Testis (tissue), 3 donors: ENCODE results near the gene BCL2L11. TPM values are rescaled to one million over a fixed set of nuclear protein-coding genes. Genes with fewer than 3 reads are reported as not detected.

Source experiments
- DNase-seq: peaks from one replicate; pipeline ENCODE4 v3.0.0-alpha.2; 2019
- H3K27ac ChIP-seq, 2 donors: fragments of 200-600 bp; sonication (generic); one replicate each; pipeline ENCODE4 v1.5.1; 2019
- H3K27me3 ChIP-seq: fragments of 200-600 bp; sonication (generic); one replicate; pipeline ENCODE4 v1.5.1; 2019
- H3K36me3 ChIP-seq: fragments of 200-600 bp; sonication (generic); one replicate; pipeline ENCODE4 v1.5.1; 2017; ENCODE audit warnings: low read depth; ENCODE audit errors: missing control alignments
- H3K4me1 ChIP-seq: fragments of 200-600 bp; sonication (generic); one replicate; pipeline ENCODE4 v1.5.1; 2019
- H3K4me3 ChIP-seq, 2 donors: fragments of 200-600 bp; sonication (generic); one replicate each; pipeline ENCODE4 v1.5.1; 2017 to 2019
- H3K9me3 ChIP-seq: fragments of 200-600 bp; sonication (generic); one replicate; pipeline ENCODE4 v1.5.1; 2017
- POLR2A ChIP-seq: fragments of 450-650 bp; IDR thresholded peaks from one replicate; pipeline ENCODE4 v1.6.1; 2017; ENCODE audit warnings: antibody characterized with exemption, mild to moderate bottlenecking, moderate library complexity
- WGBS, 2 donors: methylation state at CpG; one replicate each; pipeline ENCODE4 v1.1.5; 2018; 5-methylcytosine and 5-hydroxymethylcytosine counted together
- intact Hi-C: fragments of 100-400 bp; cut with DNase I; formaldehyde crosslinking; loops from one replicate; pipeline ENCODE4 v1.15.1; 2023; ENCODE audit warnings: low total_unique reads
- polyA plus RNA-seq: library from polyadenylated mRNA; stranded (reverse); fragments of 350-450 nt; fragmentation: Illumina TruSeq; extraction: RNeasy Lipid Tissue Mini Kit (QIAGEN cat#74804); gene quantifications from one replicate; pipeline ENCODE4 v1.2.3, GENCODE V29; 2014; ENCODE audit warnings: low read depth, low replicate concordance; ENCODE audit not compliant: insufficient read depth
- total RNA-seq, 2 donors: library from RNA; depleted of rRNA; stranded (reverse); fragments of >200 nt; gene quantifications; one replicate each; pipeline ENCODE4 v1.2.3, GENCODE V29; 2016
- TF ChIP-seq, protein P1 (sequence below), 3 experiments: fragments of 450-650 bp in 2 of 3; fragments of 200-600 bp in 1 of 3; sonication (generic) in 1 of 3; IDR thresholded peaks; one replicate each; pipeline ENCODE4 v1.5.1; 2016 to 2019; ENCODE audit warnings: antibody characterized with exemption in 3 of 3, mild to moderate bottlenecking in 2 of 3, moderate library complexity in 1 of 3

Gene BCL2L11
- total and polyA plus RNA-seq, 3 donors from 2014 or later, result 26.4 to 41.7 (median 29.3) TPM

DNA sequence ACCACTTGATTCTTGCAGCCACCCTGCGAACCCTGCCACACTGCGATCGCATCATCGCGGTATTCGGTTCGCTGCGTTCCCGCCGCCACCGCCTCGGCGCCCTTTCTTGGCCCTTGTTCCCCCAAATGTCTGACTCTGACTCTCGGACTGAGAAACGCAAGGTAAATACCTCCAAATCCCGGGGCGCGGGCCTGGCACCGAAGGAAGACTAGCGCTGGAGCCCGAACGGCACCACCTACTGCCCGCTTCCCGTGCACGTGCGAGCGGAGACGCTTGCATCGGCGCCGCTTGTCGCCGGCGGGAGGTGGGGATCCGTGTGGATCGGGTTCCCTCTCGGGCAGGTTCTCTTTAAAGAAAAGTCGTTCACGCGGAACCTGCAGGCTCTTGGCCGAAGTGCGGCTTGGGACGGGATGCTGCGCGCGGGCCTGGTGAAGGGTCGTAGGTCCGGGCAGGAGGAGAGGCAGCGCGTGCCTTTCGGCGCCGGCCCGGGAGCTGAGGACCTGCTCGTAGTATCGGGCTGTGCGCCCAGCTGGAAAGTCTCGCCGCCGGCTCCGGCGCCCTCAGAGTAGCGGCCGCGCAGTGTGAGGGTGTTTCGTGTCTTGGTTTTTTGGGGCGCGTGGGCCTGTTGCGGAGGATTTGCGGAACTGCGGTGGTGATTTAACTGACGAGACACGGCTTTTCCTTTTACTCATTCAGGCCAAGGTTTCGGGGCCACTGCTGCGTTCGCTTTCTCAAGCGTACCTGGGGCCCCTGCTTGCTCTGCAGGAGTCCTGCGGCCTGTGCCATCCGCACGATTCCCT is 514 bp downstream of the BCL2L11 start:
- Histone ChIP-seq H3K27me3 (no peaks in the 10 kb centered on the region), H3K27ac (peak overlapping the region; percentile 53 to 80), H3K36me3 (no peaks in the 10 kb centered on the region), H3K9me3 (no peaks in the 10 kb centered on the region), H3K4me1 (peaks cover 6% of the 10 kb centered on the region), H3K4me3 (peak overlapping the region; percentile 77 to 79)
- peak; percentile 50 for DNase-seq
- intact Hi-C loops, result no loop called here
- TF ChIP-seq, protein P1, sequence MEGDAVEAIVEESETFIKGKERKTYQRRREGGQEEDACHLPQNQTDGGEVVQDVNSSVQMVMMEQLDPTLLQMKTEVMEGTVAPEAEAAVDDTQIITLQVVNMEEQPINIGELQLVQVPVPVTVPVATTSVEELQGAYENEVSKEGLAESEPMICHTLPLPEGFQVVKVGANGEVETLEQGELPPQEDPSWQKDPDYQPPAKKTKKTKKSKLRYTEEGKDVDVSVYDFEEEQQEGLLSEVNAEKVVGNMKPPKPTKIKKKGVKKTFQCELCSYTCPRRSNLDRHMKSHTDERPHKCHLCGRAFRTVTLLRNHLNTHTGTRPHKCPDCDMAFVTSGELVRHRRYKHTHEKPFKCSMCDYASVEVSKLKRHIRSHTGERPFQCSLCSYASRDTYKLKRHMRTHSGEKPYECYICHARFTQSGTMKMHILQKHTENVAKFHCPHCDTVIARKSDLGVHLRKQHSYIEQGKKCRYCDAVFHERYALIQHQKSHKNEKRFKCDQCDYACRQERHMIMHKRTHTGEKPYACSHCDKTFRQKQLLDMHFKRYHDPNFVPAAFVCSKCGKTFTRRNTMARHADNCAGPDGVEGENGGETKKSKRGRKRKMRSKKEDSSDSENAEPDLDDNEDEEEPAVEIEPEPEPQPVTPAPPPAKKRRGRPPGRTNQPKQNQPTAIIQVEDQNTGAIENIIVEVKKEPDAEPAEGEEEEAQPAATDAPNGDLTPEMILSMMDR (IDR thresholded peaks at IDR 0.05), result no peak
- TF ChIP-seq POLR2A, result no peak
- 0 to 1% methylated on average over 23 to 63 of the region's 80 CpGs for WGBS, 2 donors

DNA sequence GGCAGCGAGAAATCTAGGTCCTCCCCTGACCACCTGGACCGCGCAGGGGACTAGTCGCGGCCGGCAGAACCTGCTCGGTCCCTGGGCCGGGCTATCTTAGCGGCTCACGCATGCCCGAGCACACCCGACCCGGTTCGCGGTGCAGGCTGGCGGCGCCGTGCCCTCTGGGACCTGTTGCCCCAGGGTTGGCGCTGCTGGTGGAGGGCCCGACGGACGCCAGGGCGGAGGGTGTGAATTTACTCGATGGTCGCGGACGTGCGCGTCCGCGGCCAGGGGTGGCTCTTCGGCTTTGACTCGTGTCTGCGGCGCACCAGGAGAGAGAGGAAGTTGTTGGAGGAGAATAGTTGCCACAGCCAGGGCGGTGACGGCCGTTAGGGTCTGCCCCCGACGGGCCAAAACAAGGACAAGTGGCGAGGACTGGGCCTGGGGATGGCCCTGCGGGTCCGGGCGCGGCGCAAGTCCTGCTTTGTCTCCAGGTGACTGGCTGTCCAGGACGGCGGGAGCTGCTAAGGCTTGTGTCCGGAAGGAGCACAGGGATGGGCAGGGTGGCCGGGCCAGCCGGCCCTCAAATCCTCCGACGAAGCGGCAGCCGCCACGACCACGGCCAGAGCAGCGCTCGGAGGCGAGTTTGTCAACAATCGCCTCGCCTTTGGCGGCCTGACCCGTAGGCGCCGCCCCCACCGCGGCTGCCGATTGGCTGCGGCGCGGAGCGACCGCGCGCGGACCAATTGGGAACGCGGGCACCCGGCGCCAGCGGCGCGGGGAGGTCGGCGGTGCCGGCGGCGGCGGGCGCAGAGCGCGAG is 1.3 kb downstream of the BCL2L11 start:
- peak; percentile 88 for DNase-seq
- Histone ChIP-seq H3K9me3 (no peaks in the 10 kb centered on the region), H3K27me3 (no peaks in the 10 kb centered on the region), H3K4me1 (peaks cover 6% of the 10 kb centered on the region), H3K4me3 (peak overlapping the region; percentile 77 to 79), H3K27ac (peak overlapping the region; percentile 53 to 80), H3K36me3 (no peaks in the 10 kb centered on the region)
- intact Hi-C loops, result no loop called here
- WGBS, 2 donors, result 1% methylated on average over 91 of the region's 93 CpGs; no CpG with 5 or more reads in 1 of the 2 donors
- TF ChIP-seq, protein P1 (IDR thresholded peaks at IDR 0.05), result no peak
- no peak for TF ChIP-seq POLR2A

DNA sequence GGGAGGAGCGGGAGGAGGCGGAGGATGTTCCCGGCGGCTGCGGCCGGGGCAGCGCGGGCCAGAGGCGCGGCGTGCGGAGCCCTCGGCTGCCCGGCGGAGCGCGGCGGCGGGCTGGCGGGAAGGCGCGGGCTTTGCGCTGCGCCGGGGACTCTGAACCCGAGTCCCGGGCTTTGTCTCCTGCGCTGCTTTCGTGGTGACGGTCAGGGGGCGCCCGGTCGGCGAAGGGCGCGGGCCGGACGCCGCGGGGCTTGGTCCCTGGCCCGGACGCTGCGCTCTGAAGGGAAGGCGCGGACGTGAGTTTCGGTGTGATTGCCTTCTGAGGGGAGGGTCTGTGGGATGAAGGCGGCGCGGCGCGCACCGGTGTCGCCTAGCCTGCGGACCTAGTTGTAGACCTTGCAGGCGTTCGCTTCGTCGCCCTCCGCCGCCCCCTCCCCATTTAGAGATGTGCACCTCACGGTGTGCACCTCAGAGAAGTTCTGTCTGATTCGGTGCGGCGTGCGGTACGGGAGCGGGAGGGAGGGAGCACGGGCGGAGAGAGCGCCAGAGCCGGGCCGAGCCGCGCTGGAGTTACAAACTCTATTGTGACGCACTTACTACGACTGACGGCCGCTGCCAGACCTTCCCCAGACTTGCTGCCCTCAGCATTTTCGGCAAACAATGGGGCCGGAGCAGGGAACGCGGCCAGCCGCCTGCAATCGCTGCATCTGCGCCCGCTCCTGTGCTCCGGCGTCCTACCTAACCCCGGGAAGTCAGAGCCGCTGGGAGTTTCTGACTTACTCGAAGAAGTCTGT is 2.1 kb downstream of the BCL2L11 start:
- WGBS, 2 donors, result 0% methylated on average over 11 to 76 of the region's 92 CpGs
- Histone ChIP-seq H3K4me3 (peak overlapping the region; percentile 73 to 79), H3K27ac (peak overlapping the region; percentile 71 to 80), H3K4me1 (peaks cover 6% of the 10 kb centered on the region), H3K9me3 (no peaks in the 10 kb centered on the region), H3K36me3 (no peaks in the 10 kb centered on the region), H3K27me3 (no peaks in the 10 kb centered on the region)
- TF ChIP-seq, protein P1 (IDR thresholded peaks at IDR 0.05), result no peak
- TF ChIP-seq POLR2A, result no peak
- intact Hi-C loops, result no loop called here
- DNase-seq, result peak; percentile 87

DNA sequence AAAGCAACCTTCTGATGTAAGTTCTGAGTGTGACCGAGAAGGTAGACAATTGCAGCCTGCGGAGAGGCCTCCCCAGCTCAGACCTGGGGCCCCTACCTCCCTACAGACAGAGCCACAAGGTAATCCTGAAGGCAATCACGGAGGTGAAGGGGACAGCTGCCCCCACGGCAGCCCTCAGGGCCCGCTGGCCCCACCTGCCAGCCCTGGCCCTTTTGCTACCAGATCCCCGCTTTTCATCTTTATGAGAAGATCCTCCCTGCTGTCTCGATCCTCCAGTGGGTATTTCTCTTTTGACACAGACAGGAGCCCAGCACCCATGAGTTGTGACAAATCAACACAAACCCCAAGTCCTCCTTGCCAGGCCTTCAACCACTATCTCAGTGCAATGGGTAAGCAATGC is 3.0 kb downstream of the BCL2L11 start:
- Histone ChIP-seq H3K27me3 (no peaks in the 10 kb centered on the region), H3K9me3 (no peaks in the 10 kb centered on the region), H3K36me3 (no peaks in the 10 kb centered on the region), H3K4me1 (peaks cover 6% of the 10 kb centered on the region), H3K27ac (no peak overlapping the region), H3K4me3 (peak overlapping the region; percentile 73 to 79)
- 79 to 84% methylated on average over 7 of the region's 7 CpGs for WGBS, 2 donors
- no peak for TF ChIP-seq POLR2A
- TF ChIP-seq, protein P1 (IDR thresholded peaks at IDR 0.05), result no peak
- no peak for DNase-seq
- intact Hi-C loops, result no loop called here
